Loucy (cell line): ENCODE results near the gene ADCY5.

Source experiments
- CTCF ChIP-seq: fragments of 200-600 bp; sonication (generic); conservative IDR thresholded peaks from 2 replicates; pipeline ENCODE4 v1.5.1; 2014; ENCODE audit warnings: mild to moderate bottlenecking, antibody characterized with exemption, low read length
- EZH2phosphoT487 ChIP-seq: fragments of 200-600 bp; IDR thresholded peaks from 2 replicates; pipeline ENCODE4 v1.6.1; 2018; ENCODE audit warnings: antibody characterized with exemption, mild to moderate bottlenecking, moderate library complexity, borderline replicate concordance

- no peak for TF ChIP-seq CTCF
- no peak for TF ChIP-seq EZH2phosphoT487
Measured at GRCh38 chr3:123349566-123350435, 99.1 kb downstream of the ADCY5 start.
